SKM-1 (cell line): ENCODE measurements around the gene YLPM1.

Experiments used
- DNase-seq: peaks from one replicate; lab custom pipeline; 2025; ENCODE audit not compliant: unreplicated experiment; lab: John Stamatoyannopoulos, UW

The YLPM1 gene

DNA sequence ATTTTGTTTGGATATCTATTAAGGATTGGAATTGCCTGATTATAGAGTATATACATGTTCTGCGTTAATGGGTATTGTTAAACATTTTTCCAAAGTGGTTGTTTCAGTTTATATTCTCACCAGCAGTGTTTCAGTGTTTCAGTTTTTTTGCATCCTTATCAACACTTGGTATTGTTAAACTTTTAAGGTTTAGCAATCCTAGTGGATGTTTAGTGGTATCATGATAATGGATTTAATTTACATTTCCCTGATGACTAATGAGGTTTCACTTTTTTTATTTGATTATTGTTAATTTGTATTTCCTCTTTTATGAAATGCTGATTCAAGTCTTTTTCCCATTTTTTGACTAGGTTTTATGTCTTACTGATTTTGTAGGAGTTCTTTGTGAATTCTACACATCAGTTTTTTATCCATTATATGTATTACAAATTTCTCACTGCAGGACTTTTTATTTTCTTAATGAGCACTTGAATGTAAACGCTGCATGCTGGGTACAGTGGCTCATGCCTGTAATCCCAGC is 23.7 kb downstream of the YLPM1 start:
- DNase-seq: no peak

DNA sequence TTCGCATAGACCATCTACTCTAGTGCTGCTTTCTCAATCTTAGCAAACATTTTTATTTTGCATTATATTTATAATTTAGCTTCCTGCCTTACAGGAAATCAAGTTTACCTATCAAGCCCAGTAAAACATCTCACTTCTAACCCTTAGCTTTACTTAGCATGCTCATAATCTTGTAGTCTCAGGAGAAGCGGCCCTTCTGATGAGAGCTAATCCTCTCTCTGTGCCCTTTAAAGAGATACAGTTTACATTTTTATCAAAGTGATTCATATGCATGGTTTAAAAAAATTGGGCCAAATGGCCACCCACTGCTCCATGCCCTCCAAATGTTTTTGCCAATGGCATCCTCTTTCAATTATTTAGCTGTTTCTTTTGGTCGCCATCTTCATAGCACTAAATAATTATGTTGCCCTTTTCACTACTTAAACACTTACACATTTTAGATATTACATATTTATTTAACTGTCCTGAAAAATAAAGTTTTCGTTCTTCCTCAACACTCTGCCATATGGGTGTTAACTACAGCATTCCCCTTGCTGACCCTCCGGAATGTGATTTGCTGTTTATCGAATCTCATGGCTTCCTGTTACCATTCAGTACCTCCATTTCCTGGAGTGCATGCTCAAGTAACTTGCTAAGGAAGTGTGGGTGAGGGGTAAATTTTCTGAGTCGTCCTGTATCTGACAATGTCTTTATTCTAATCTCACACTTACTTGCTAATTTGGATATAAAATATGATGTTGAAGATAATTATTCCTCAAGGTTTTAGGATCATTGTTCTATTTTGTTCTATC is 29.3 kb downstream of the YLPM1 start:
- DNase-seq: no peak

DNA sequence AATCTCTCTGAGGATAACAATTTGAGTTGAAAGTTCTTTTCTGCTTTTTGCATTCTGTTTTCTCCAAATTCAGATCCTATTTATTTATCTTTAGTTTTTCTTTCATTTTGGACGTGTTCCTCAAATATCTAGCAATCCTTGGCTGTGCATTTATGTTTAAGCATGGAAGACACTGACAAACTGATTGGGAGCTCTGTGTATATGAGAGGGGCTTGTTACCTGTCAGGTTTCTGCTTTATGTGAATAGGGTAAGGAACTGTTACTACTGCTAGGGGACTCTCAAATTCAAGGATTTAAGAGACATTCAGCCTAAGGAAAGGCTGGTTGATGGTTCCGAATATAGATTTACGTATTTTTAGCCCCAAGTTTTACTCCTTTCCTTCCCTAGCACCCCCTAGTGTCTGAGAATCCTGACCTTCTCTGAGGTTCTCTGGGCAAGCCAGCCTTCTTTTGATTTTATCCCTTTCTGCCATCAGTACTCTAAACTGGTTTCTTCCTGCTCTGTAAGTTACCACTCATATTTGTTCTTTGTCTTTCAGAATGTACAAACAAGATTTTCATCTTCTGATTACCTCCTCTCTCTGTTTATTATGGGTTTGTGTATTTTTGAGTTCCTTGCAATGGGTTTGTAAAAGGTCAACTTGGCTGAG is 30.5 kb downstream of the YLPM1 start:
- no peak for DNase-seq

DNA sequence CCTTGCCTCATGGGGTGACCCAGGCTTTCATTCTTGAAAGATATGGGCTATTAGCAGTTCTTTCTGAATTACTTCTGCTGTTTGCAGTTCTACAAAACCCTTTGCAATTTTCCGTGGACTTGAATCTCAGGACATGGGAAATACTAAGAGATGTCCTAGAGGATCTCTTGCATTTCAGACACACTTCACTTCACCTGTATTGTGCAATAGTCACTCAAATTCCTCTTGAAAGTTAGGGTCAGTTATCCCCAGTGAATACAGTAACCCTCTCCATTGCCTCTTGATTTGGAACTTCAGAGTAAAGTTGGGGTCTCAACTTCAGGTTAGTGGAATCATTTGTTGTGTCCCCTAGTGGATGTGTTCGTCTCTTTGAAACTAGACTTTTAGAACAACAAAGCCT is 31.8 kb downstream of the YLPM1 start:
- no peak for DNase-seq

DNA sequence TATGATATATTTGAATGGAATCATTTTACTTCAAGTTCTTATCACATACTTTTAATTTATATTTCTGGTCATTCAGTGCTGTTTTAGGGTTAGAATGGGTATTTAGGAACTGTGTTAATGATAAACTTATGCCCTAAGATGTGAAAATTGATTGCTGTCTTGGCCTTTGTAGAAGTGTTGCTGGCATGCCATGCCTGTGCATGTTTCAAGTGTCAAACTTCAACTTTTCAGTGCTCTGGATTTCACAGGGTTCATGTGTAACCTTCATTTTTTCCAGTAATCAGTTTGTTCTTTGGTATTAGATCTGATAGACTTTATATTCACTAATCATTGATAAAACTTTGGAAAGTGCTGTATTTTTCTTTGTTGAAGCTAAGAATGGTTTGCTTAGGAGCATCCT is 36.6 kb downstream of the YLPM1 start:
- no peak for DNase-seq

DNA sequence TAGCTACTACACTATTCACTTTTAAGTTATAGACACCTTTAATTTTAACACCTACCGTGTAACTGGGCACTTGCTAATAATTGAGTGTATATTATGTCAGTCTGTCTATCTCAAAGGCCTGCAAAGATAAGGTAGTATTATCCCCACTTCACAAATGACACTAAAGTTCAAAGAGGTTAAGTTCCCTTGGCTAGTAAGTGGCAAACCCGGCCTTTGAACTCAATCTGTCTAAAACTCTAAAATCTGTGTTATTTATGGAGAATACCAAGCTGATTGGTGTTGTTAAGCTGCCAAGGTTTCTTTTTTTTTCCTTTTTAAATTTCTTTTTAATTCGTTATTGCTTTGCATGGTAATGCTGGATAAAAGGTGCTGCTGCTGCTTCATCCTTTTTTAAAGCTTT is 37.7 kb downstream of the YLPM1 start:
- DNase-seq: no peak

DNA sequence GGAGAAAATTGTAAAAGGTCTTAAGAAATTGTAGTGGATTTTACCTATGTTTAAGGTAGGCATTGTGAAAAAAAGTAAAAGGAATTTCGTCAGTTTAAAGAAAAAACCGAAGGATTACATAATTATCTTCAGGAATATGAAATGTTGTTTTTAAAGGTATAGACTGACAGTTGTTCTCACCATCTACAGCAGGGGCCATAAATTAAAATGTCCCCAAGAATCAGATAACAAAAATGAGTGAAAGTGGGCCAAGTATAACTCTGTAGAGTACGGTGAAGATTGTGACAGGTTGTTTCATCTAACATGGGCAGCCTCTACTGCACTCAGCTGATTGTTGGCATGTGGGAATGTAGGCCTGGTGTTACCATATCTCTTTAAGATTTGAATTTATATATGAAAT is 38.3 kb downstream of the YLPM1 start:
- no peak for DNase-seq

DNA sequence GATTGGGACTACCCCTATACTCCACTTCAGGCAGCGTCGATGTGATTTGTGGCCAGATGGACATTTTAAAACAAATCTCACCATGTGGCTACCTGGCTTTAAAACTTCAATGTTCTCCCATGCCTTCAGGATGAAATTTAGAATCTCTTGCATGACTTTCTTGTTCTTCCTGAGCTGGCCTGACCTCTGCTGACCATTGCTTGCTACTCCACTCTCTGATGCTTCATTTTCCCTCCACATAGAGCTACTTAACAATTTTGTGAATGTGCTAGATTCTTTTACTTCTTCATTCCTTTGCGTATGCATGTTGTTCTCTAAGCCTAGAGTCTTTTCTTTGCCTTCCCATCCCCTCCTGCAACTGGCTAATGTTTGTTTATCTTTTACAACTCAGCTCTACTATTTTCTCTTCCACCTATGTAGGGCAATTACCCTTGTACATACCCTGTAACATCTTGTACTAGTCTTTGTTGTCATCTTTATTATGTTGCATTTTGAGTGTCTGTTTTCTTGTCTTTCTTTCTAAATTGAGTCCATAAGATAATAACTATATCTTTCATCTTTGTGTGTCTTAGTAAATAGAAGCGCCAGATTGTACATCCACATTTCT is 41.2 kb downstream of the YLPM1 start:
- DNase-seq: peak; percentile 0

DNA sequence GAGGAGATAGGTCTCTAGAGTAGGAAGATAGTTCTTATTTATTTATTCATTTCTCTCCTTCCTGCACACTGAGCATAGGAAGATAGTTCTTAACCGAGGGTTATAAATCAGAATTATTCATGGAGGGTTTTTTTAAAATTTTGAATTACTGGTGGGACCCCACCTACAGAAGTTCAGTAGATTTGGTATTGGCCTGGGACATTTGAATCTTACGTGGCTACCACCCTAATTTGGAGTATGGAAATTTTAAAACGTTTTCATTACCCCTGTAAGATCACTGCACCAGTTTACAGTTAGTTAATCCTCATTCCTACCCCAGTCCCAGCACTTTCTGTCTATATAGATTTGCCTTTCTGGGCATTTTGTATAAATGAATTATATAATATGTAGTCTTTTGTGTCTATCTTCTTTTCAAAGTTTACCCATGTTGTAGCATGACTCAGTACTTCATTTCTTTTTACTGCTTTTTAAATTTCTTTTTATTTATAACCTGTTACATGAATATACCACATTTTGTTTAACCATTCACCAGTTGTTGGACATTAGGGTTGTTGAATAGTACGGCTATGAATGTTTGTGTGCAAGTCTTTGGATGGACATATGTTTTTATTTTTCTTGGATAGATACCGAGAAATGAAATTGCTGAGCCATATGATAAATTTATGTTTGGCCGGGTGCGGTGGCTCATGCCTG is 44.9 kb downstream of the YLPM1 start:
- DNase-seq: no peak

DNA sequence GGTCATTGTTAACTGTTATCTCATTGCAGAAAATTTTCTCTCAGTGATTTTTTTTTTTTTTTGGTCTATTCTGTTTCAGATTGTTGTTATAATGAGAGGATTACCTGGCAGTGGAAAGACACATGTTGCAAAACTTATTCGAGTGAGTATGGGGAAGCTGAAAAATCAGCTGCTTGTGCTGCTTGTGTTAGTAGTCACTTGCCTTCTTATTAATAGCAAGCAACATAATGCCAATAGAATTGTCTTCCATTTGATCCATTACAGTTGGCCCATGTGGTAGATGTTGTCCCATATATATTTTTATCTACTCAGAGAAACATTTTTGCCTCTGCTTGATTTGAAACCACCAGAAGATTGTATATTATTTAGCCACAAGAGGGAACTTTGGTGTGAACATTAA is 53.0 kb downstream of the YLPM1 start:
- DNase-seq: no peak

DNA sequence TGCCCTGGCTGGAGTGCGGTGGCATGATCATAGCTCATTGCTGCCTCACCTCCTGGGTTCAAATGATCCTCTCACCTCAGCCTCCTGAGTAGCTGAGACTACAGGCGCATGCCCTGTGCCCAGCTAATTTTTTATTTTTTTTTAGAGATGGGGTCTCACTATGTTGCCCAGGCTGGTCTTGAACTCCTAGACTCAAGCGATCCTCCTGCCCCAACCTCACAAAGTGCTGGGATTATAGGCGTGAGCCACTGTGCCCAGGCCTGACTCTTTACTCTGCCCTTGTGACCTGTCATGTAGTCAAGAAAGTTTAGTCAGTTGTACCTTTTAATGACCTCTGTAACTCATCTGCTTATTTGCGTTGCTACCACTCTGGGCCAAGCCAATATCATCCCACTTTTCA is 57.2 kb downstream of the YLPM1 start:
- DNase-seq: no peak

DNA sequence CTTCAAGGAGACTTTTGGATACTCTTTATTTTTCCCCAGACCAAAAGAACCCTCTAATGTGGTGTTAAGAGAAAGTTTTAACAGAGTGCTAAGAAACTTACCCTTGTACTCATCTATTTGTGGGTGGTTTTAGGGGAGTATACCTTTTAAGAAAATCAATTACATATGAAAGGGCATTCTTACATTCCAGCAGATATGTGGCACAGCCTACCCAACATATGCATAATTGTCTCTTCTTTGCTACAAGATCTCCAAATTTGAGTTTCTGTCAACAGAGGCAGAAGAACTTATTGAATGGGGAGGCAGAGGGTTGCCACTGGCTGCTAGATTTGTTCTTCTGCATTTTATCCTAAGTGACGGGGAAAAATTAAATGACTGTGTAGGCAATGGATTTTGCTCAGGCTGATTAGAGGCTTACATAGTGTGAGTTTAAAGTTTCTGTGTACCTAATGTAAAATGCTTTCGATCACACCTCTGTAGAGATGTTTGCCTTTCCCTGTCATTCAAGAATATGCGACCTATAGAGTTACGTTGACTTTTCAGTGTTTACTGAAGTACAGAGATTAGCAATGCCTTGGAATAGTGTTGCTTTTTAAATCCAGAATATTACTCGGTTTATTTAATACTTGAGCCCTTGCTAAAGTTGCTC is 58.3 kb downstream of the YLPM1 start:
- no peak for DNase-seq

DNA sequence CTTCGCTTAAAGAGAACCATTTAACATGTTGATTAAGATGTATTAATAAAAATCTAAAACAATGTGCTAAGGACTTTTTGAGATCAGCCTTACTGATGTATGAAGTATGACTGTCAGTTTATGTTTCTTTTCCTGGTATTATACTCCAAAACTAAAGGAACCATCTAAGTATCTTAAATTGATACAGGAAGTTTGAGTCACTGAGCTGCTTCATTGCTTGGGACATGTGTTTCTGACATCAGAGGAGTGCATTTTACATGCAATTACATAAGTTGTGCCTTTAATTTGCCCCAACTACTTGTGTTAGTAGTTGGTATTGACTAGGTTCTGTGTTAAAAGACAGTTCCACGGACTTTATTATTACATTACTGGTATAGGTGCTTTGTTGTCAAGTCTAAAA is 61.9 kb downstream of the YLPM1 start:
- no peak for DNase-seq

DNA sequence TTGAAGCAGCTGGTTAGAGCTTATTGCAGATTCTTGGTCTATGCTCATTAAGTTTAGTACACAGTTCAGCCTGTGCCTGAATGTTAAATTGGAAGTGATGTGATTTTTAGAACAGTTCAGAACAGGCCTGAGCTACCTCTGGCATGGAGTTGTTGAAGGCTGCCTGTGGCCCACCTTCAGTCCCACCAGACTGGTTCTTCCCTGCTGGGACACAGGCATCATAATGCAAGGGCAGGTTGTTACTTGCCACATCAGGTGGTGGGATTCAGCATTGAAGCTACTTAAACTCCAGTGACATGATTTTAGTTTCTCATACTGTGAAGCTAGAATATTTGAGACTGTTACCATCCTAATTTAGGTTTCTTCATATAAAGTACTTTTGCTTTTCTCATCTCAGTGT is 63.5 kb downstream of the YLPM1 start:
- DNase-seq: no peak

DNA sequence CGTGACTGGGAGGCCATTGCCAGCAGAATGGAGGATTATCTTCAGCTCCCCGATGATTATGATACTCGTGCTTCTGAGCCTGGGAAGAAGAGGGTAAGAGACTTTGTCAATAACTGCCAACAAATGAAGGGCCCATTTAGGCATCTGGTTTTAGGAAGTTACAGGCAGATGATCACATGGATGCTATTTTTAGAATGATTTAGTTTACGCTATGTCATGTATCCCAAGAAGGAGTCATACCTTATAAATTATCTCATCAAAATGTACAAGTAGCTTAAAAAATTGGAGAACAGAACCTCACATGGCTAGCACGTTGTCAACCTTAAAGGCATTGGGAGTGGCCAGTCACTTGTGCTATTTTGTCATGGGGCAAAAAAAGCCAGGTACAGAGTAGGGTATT is 66.1 kb downstream of the YLPM1 start:
- DNase-seq: no peak

DNA sequence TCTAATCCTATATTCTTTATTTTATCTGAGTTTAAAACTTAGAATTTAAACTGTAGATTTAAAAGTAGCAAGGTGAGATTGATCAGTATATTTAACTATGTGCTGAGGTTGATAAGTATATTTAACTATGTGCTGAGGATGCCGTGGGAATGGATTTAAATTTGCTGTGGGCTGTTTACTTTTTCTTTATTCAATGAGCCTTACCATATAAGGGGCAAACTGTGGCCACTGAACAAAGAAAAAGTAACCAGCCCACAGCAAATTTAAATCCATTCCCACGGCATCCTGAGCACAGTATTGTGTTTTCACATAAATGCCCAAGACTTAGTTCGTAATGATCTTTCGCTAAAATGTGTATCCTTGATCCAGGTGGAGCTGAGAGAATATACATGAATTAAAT is 69.7 kb downstream of the YLPM1 start:
- no peak for DNase-seq

DNA sequence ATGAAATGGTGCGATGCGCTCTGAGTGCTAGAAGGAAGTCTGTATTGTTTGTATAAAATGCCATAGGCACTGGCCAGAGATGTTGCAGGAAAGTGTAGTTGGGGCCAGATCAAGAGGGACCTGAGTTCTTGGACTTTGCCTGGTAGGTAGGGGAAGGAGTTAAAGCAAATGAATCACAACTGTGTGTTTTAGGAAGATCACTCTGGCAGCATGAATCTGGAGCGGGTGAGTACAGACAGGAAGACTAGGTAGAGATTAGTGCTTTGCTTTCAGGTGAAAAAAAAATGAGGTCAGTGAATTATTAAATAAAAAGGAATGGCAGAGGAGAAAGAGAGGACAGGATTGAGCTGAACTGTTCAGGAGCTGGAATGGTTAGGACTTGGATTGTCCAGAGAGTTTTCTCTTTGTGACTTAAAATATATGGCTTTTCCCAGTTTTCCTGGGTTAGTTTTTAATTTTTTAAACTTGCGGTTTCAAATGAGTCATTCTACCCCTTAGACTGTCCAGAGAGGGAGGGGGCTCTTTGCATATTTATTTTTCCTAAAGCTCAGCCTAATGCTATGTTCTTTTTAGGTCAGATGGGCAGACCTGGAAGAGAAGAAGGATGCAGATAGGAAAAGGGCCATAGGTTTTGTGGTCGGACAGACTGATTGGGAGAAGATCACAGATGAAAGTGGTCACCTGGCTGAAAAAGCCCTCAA is 71.7 kb downstream of the YLPM1 start:
- DNase-seq: no peak

DNA sequence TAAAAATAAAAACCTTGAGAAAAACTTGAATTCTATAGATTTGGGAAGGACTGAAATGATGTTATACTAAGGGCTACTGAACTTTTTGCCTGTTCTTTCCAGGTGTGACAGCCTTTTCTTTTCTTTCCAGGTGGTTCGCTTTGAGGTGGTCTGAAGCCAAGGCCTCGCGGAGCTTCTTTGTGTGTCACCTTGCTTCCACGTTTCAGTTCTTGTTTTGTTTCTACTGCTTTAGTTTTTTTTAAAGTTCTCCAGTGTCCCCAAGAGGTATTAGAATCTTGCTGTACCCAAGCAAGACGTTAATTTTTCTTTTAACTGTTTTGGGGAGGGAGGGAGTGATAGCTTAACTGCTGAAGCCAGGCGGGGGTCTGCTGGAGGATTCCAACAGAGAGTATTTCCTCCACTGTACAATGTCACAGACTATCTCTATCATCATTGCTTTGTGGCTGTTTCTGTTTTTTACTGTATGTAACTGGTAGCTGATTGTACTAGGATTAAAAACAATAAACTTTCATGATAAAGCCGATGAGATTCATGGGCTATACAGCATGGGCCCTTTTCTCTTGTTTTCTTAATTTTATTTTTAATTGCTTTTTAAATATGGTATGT is 72.6 kb downstream of the YLPM1 start:
- DNase-seq: no peak

DNA sequence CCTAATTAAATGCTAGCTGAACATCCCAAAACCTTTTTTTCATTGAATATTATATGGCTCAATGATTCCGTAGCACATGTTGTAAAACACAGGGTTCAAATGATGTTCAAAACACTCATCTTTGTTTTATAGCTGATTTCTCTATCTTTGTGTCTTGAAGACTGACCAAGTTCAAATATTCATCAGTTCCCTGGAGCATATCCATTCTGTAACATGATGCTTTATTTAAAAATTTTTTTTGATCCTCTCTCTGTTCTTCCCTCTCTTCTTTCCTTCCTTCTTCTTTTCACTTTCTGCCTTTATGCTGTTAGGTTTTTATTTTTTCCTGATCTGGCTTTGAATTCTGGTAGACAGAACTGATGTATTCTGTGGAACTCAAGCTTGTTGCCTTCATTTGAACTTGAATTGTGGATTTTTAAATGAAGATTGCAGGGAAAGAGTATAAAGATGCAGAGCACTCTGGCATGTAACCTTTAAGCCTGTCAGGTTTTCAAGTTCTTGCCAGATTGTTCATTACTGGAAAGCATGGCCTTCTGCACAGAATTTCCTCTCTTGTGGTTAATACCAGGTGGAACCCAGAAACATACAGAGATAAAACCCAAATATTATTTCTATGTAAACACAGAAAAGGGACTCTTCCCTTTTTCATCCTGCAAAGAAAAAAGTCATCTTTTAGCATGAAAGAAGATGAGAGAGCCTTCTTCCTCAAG is 73.3 kb downstream of the YLPM1 start:
- DNase-seq: no peak

DNA sequence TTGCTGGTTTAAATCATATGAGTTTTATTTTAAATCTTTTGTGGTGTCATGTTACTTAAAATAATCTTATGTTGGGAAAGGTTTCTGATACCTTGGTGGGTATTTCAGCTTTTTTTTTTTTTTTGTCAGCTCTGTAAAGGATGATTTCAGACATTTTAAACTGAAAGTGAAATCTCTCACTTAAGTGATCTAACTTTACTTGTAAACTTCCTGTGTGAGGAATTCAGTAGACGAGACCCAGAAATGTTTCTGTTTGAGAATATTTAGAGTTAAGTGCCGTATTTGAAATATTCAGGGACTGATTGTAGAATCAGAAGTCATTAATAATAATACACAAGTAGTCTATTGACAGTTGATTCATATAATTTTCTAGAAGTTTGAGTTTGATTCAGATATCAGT is 75.0 kb downstream of the YLPM1 start:
- DNase-seq: no peak
